ENCODE measurements around the gene THAP12. TPM values are rescaled to one million over a fixed set of nuclear protein-coding genes. Genes with fewer than 3 reads are reported as not detected.

The THAP12 gene
- total and polyA plus RNA-seq, 2 experiments from 2014 or later, result 22.6 to 39.0 TPM

GRCh38 chr11:76376746-76377558 is 4.0 kb downstream of the THAP12 start:
- no peak overlapping the region for H3K4me2 ChIP-seq (ENCODE audit: unreplicated experiment)
- peaks cover 26% of the 10 kb centered on the region for H3K4me1 ChIP-seq (ENCODE audit: insufficient read depth)
- no peak overlapping the region for H3K27ac ChIP-seq
- H3K36me3 ChIP-seq (ENCODE audit: low read depth), result no peaks in the 10 kb centered on the region
- H3K79me2 ChIP-seq (ENCODE audit: insufficient read depth), result peaks cover 86% of the 10 kb centered on the region
- in situ Hi-C loops (cut with MboI), result no loop called here
- no peaks in the 10 kb centered on the region for H3K9me3 ChIP-seq (ENCODE audit: low read depth)
- no peak for DNase-seq
- WGBS, 2 experiments (ENCODE audit: low coverage in 1 of 2, low lambda C conversion rate in 2 of 2, missing lambda C conversion rate in 2 of 2), result 94 to 97% methylated on average over 7 of the region's 7 CpGs
- no peak overlapping the region for H3K4me3 ChIP-seq
- peaks cover 6% of the 10 kb centered on the region for H3F3A ChIP-seq (ENCODE audit: insufficient read depth)
- no peaks in the 10 kb centered on the region for H3K9me2 ChIP-seq (ENCODE audit: insufficient read depth)
- TF ChIP-seq EZH2 (IDR thresholded peaks at IDR 0.05; ENCODE audit: insufficient read depth, poor library complexity, severe bottlenecking) (no peak), EZH2phosphoT487 (IDR thresholded peaks at IDR 0.05; ENCODE audit: insufficient read depth, low read depth) (no peak)
- no peak overlapping the region for H3K9ac ChIP-seq
- no peaks in the 10 kb centered on the region for H4K20me1 ChIP-seq (ENCODE audit: insufficient read depth)
- H3K27me3 ChIP-seq (replicated peaks; ENCODE audit: insufficient read depth), result no peaks in the 10 kb centered on the region
- H2AFZ ChIP-seq, result no peak overlapping the region

- H4K20me1 ChIP-seq (ENCODE audit: insufficient read depth), result no peaks in the 10 kb centered on the region
- peaks cover 16% of the 10 kb centered on the region for H3F3A ChIP-seq (ENCODE audit: insufficient read depth)
- peak overlapping the region; percentile 43 for H3K4me2 ChIP-seq (ENCODE audit: unreplicated experiment)
- no peaks in the 10 kb centered on the region for H3K9me3 ChIP-seq (ENCODE audit: low read depth)
- no peaks in the 10 kb centered on the region for H3K9me2 ChIP-seq (ENCODE audit: insufficient read depth)
- DNase-seq, result peak; percentile 91
- H3K36me3 ChIP-seq (ENCODE audit: low read depth), result no peaks in the 10 kb centered on the region
- H2AFZ ChIP-seq, result no peak overlapping the region
- WGBS, 2 experiments (ENCODE audit: low coverage in 1 of 2, low lambda C conversion rate in 2 of 2, missing lambda C conversion rate in 2 of 2), result 23 to 35% methylated on average over 3 of the region's 3 CpGs
- in situ Hi-C loops (cut with MboI), result no loop called here
- H3K27ac ChIP-seq, result peak overlapping the region; percentile 49
- no peaks in the 10 kb centered on the region for H3K27me3 ChIP-seq (replicated peaks; ENCODE audit: insufficient read depth)
- H3K9ac ChIP-seq, result peak overlapping the region; percentile 19
- TF ChIP-seq EZH2 (IDR thresholded peaks at IDR 0.05; ENCODE audit: insufficient read depth, poor library complexity, severe bottlenecking), result no peak
- no peak for TF ChIP-seq EZH2phosphoT487 (IDR thresholded peaks at IDR 0.05; ENCODE audit: insufficient read depth, low read depth)
- peaks cover 22% of the 10 kb centered on the region for H3K4me1 ChIP-seq (ENCODE audit: insufficient read depth)
- peaks cover 98% of the 10 kb centered on the region for H3K79me2 ChIP-seq (ENCODE audit: insufficient read depth)
- H3K4me3 ChIP-seq, result no peak overlapping the region
Measured at GRCh38 chr11:76371170-76371569, 9.8 kb downstream of the THAP12 start.

- no peaks in the 10 kb centered on the region for H3K36me3 ChIP-seq (ENCODE audit: low read depth)
Measured at GRCh38 chr11:76369406-76369805, 11.5 kb downstream of the THAP12 start.

GRCh38 chr11:76368490-76368889 is 12.4 kb downstream of the THAP12 start:
- H3F3A ChIP-seq (ENCODE audit: insufficient read depth), result peaks cover 16% of the 10 kb centered on the region
- H3K9me3 ChIP-seq (ENCODE audit: low read depth), result no peaks in the 10 kb centered on the region
- in situ Hi-C loops (cut with MboI), result no loop called here
- no peak for DNase-seq
- H3K4me3 ChIP-seq, result no peak overlapping the region
- H3K27me3 ChIP-seq (replicated peaks; ENCODE audit: insufficient read depth), result no peaks in the 10 kb centered on the region
- no peak overlapping the region for H3K27ac ChIP-seq
- TF ChIP-seq EZH2phosphoT487 (IDR thresholded peaks at IDR 0.05; ENCODE audit: insufficient read depth, low read depth) (no peak), EZH2 (IDR thresholded peaks at IDR 0.05; ENCODE audit: insufficient read depth, poor library complexity, severe bottlenecking) (no peak)
- H3K4me2 ChIP-seq (ENCODE audit: unreplicated experiment), result no peak overlapping the region
- no peaks in the 10 kb centered on the region for H4K20me1 ChIP-seq (ENCODE audit: insufficient read depth)
- H3K79me2 ChIP-seq (ENCODE audit: insufficient read depth), result peaks cover 98% of the 10 kb centered on the region
- H3K4me1 ChIP-seq (ENCODE audit: insufficient read depth), result peaks cover 9% of the 10 kb centered on the region
- no peaks in the 10 kb centered on the region for H3K9me2 ChIP-seq (ENCODE audit: insufficient read depth)
- WGBS, 2 experiments (ENCODE audit: low coverage in 1 of 2, low lambda C conversion rate in 2 of 2, missing lambda C conversion rate in 2 of 2), result 100% methylated on average over 1 of the region's 1 CpG
- no peak overlapping the region for H2AFZ ChIP-seq
- no peak overlapping the region for H3K9ac ChIP-seq
- H3K36me3 ChIP-seq (ENCODE audit: low read depth), result no peaks in the 10 kb centered on the region

More at GRCh38 chr11:76369406-76369805, 11.5 kb downstream of the THAP12 start:
- peaks cover 16% of the 10 kb centered on the region for H3F3A ChIP-seq (ENCODE audit: insufficient read depth)
- H3K79me2 ChIP-seq (ENCODE audit: insufficient read depth), result peaks cover 98% of the 10 kb centered on the region
- WGBS, 2 experiments (ENCODE audit: low coverage in 1 of 2, low lambda C conversion rate in 2 of 2, missing lambda C conversion rate in 2 of 2), result 71 to 76% methylated on average over 6 of the region's 6 CpGs
- DNase-seq, result no peak
- H3K27me3 ChIP-seq (replicated peaks; ENCODE audit: insufficient read depth), result no peaks in the 10 kb centered on the region
- H3K4me2 ChIP-seq (ENCODE audit: unreplicated experiment), result no peak overlapping the region
- in situ Hi-C loops (cut with MboI), result no loop called here
- H3K9me3 ChIP-seq (ENCODE audit: low read depth), result no peaks in the 10 kb centered on the region
- no peak overlapping the region for H3K9ac ChIP-seq
- no peak overlapping the region for H3K4me3 ChIP-seq
- TF ChIP-seq EZH2phosphoT487 (IDR thresholded peaks at IDR 0.05; ENCODE audit: insufficient read depth, low read depth), result no peak
- TF ChIP-seq EZH2 (IDR thresholded peaks at IDR 0.05; ENCODE audit: insufficient read depth, poor library complexity, severe bottlenecking), result no peak
- H2AFZ ChIP-seq, result no peak overlapping the region
- H3K4me1 ChIP-seq (ENCODE audit: insufficient read depth), result peaks cover 14% of the 10 kb centered on the region
- H3K27ac ChIP-seq, result no peak overlapping the region
- H4K20me1 ChIP-seq (ENCODE audit: insufficient read depth), result no peaks in the 10 kb centered on the region
- H3K9me2 ChIP-seq (ENCODE audit: insufficient read depth), result no peaks in the 10 kb centered on the region

Data from GM23248 (cell line).